ENCODE results near the gene UEVLD.

UEVLD gene

DNA sequence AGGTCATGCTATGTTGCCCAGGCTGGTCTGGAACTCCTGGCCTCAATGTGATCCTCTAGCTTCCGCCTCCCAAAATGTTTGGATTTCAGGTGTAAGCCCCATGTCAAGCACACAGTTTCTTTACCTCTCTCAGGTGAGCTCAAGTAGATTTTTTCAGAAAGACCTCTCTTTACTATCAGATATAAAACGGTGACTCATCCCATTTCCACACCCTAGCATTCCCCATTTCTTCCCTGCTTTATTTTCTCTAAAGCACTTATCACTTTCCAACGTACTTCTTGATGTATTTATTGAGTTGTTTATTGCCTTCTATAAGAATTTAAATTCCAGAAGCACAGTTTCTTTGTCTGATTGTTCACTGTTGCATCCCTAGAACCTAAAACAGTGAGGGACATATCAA lies 65.5 kb downstream of the UEVLD start:
- no peak overlapping the region for H3K4me2 ChIP-seq (ENCODE audit: low read length)
- H3K79me1 ChIP-seq (ENCODE audit: low read length): peaks cover 7% of the 10 kb centered on the region
- no peak overlapping the region for H3K23ac ChIP-seq (ENCODE audit: low read length)
- no peak overlapping the region for H4K91ac ChIP-seq (ENCODE audit: low read depth, low read length)
- no peak overlapping the region for H3K9ac ChIP-seq (ENCODE audit: low read length)
- no peak overlapping the region for H2AK5ac ChIP-seq (ENCODE audit: low read length)
- no peak overlapping the region for H4K12ac ChIP-seq (ENCODE audit: low read depth, low read length)
- peaks cover 2 to 8% of the 10 kb centered on the region in 2 experiments for H3K36me3 ChIP-seq (ENCODE audit: control insufficient read depth in 1 of 2, insufficient read depth in 2 of 2, low read length in 2 of 2)
- H3K14ac ChIP-seq (ENCODE audit: low read length): no peak overlapping the region
- no peak overlapping the region for H2BK5ac ChIP-seq (ENCODE audit: low read depth, low read length, poor library complexity)
- peaks cover 2% of the 10 kb centered on the region for H3K79me2 ChIP-seq (ENCODE audit: control insufficient read depth, insufficient read depth, low read length, poor library complexity)
- peak; percentile 1 to 29 for DNase-seq
- H3K9me3 ChIP-seq (ENCODE audit: insufficient read depth, low read depth, low read length): no peaks in the 10 kb centered on the region
- peaks cover 3 to 4% of the 10 kb centered on the region in 2 experiments for H3K4me1 ChIP-seq (ENCODE audit: control insufficient read depth in 1 of 2, insufficient read depth in 2 of 2, low read length in 2 of 2)
- no CpG with 5 or more reads among the region's 3 CpGs for WGBS (ENCODE audit: extremely low coverage, insufficient coverage, insufficient read length)
- no peaks in the 10 kb centered on the region for H3K27me3 ChIP-seq (ENCODE audit: insufficient read depth, low read length)
- no peak overlapping the region for H3K27ac ChIP-seq (ENCODE audit: low read depth, low read length)
- H2BK120ac ChIP-seq (ENCODE audit: insufficient read depth, low read length, poor library complexity): no peak overlapping the region
- no peak overlapping the region for H3K4ac ChIP-seq (ENCODE audit: low read depth, low read length)
- H3K18ac ChIP-seq (ENCODE audit: low read length): no peak overlapping the region
- no peak overlapping the region for H3K4me3 ChIP-seq (ENCODE audit: low read depth, low read length)
- no peak overlapping the region for H2BK12ac ChIP-seq (ENCODE audit: low read length)
- H4K8ac ChIP-seq (ENCODE audit: low read depth, low read length): no peak overlapping the region
- H2AFZ ChIP-seq (ENCODE audit: insufficient read depth, low read length, poor library complexity): no peak overlapping the region

DNA sequence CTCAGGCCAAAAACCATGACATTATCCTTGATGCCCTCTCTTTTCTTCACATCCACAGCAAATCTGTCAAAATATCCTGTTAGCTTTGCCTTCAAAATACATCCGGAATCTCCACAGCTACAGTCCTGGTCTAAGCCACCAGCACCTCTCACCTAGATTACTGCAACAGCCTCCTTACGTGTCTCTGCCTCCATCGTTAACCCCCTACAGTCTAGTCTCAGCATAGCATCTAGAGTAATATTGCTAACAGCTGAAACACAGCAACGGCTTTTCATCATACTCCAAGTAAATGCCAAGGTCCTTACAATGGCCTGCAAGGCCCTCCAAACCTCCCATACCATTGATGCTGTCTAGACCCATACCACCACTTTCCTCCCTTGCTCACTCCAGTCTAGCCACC lies 66.1 kb downstream of the UEVLD start:
- Histone ChIP-seq H3K9ac (ENCODE audit: low read length) (no peak overlapping the region), H3K14ac (ENCODE audit: low read length) (no peak overlapping the region), H3K4me1 (ENCODE audit: control insufficient read depth in 1 of 2, insufficient read depth in 2 of 2, low read length in 2 of 2) (peaks cover 3 to 4% of the 10 kb centered on the region in 2 experiments), H3K27ac (ENCODE audit: low read depth, low read length) (no peak overlapping the region), H3K27me3 (ENCODE audit: insufficient read depth, low read length) (no peaks in the 10 kb centered on the region), H2AK5ac (ENCODE audit: low read length) (no peak overlapping the region), H4K8ac (ENCODE audit: low read depth, low read length) (no peak overlapping the region), H3K18ac (ENCODE audit: low read length) (no peak overlapping the region), H2BK12ac (ENCODE audit: low read length) (no peak overlapping the region), H3K36me3 (ENCODE audit: control insufficient read depth in 1 of 2, insufficient read depth in 2 of 2, low read length in 2 of 2) (peaks cover 2 to 8% of the 10 kb centered on the region in 2 experiments), H3K79me1 (ENCODE audit: low read length) (peaks cover 7% of the 10 kb centered on the region), H4K91ac (ENCODE audit: low read depth, low read length) (no peak overlapping the region), H3K9me3 (ENCODE audit: insufficient read depth, low read depth, low read length) (no peaks in the 10 kb centered on the region), H3K4me3 (ENCODE audit: low read depth, low read length) (no peak overlapping the region), H3K23ac (ENCODE audit: low read length) (no peak overlapping the region), H3K4ac (ENCODE audit: low read depth, low read length) (no peak overlapping the region), H2AFZ (ENCODE audit: insufficient read depth, low read length, poor library complexity) (no peak overlapping the region), H2BK120ac (ENCODE audit: insufficient read depth, low read length, poor library complexity) (no peak overlapping the region), H3K4me2 (ENCODE audit: low read length) (no peak overlapping the region), H3K79me2 (ENCODE audit: control insufficient read depth, insufficient read depth, low read length, poor library complexity) (peaks cover 2% of the 10 kb centered on the region), H2BK5ac (ENCODE audit: low read depth, low read length, poor library complexity) (no peak overlapping the region), H4K12ac (ENCODE audit: low read depth, low read length) (no peak overlapping the region)
- DNase-seq: peak; percentile 67 to 73
- WGBS (ENCODE audit: extremely low coverage, insufficient coverage, insufficient read length): no CpG with 5 or more reads among the region's 4 CpGs

DNA sequence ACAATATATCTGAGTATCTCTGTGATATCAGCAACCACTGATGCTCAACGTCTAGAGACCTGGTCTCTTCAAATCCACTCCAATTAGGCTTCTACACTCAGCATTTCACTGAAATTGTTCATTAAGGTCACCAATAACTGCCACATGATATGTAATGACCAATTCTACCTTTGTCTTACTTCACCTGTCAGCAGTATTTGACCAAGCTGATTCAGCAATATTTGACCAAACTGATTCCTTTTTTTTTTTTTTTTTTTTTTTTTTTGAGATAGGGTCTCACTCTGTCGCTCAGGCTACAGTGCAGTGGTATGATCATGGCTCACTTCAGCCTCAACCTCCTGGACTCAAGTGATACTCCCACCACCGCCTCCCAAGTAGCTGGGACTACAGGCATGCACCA lies 67.4 kb downstream of the UEVLD start:
- no peak overlapping the region for H4K12ac ChIP-seq (ENCODE audit: low read depth, low read length)
- no peaks in the 10 kb centered on the region for H3K9me3 ChIP-seq (ENCODE audit: insufficient read depth, low read depth, low read length)
- H2AFZ ChIP-seq (ENCODE audit: insufficient read depth, low read length, poor library complexity): no peak overlapping the region
- DNase-seq: no peak
- H3K79me1 ChIP-seq (ENCODE audit: low read length): no peaks in the 10 kb centered on the region
- H3K14ac ChIP-seq (ENCODE audit: low read length): no peak overlapping the region
- H2AK5ac ChIP-seq (ENCODE audit: low read length): no peak overlapping the region
- H2BK120ac ChIP-seq (ENCODE audit: insufficient read depth, low read length, poor library complexity): no peak overlapping the region
- no peak overlapping the region for H2BK5ac ChIP-seq (ENCODE audit: low read depth, low read length, poor library complexity)
- no peak overlapping the region for H3K4me3 ChIP-seq (ENCODE audit: low read depth, low read length)
- H3K27ac ChIP-seq (ENCODE audit: low read depth, low read length): no peak overlapping the region
- H3K36me3 ChIP-seq (ENCODE audit: control insufficient read depth in 1 of 2, insufficient read depth in 2 of 2, low read length in 2 of 2): peaks cover 4 to 10% of the 10 kb centered on the region in 2 experiments
- no peak overlapping the region for H2BK12ac ChIP-seq (ENCODE audit: low read length)
- H3K4ac ChIP-seq (ENCODE audit: low read depth, low read length): no peak overlapping the region
- H3K4me1 ChIP-seq (ENCODE audit: control insufficient read depth in 1 of 2, insufficient read depth in 2 of 2, low read length in 2 of 2): peaks cover 3 to 4% of the 10 kb centered on the region in 2 experiments
- no peak overlapping the region for H3K23ac ChIP-seq (ENCODE audit: low read length)
- H3K9ac ChIP-seq (ENCODE audit: low read length): no peak overlapping the region
- no peaks in the 10 kb centered on the region for H3K27me3 ChIP-seq (ENCODE audit: insufficient read depth, low read length)
- no peak overlapping the region for H3K4me2 ChIP-seq (ENCODE audit: low read length)
- H4K8ac ChIP-seq (ENCODE audit: low read depth, low read length): no peak overlapping the region
- no peaks in the 10 kb centered on the region for H3K79me2 ChIP-seq (ENCODE audit: control insufficient read depth, insufficient read depth, low read length, poor library complexity)
- no peak overlapping the region for H3K18ac ChIP-seq (ENCODE audit: low read length)
- WGBS (ENCODE audit: extremely low coverage, insufficient coverage, insufficient read length): no CpG with 5 or more reads among the region's 3 CpGs
- H4K91ac ChIP-seq (ENCODE audit: low read depth, low read length): no peak overlapping the region

DNA sequence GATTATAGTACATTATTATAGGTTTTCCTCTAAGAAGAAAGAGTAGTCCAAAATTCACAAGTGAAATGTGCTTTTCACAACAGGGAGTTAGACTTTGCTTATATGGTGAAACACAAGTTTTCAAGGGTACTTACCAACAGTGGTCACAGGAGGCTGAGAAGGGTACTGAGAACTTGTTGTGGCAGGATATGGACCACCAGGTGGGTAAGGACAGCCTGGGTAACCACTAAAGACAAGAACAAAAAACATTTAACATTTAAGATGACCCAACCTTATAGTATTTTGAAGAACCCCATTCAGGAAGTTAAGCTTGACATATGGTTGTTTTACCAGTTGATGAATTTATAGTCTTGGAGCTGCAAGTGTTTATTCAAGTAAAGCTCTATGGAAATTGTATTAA lies 86.2 kb downstream of the UEVLD start:
- no peaks in the 10 kb centered on the region for H3K4me1 ChIP-seq (ENCODE audit: control insufficient read depth in 1 of 2, insufficient read depth in 2 of 2, low read length in 2 of 2)
- H3K18ac ChIP-seq (ENCODE audit: low read length): no peak overlapping the region
- peaks cover 13 to 20% of the 10 kb centered on the region in 2 experiments for H3K36me3 ChIP-seq (ENCODE audit: control insufficient read depth in 1 of 2, insufficient read depth in 2 of 2, low read length in 2 of 2)
- H3K14ac ChIP-seq (ENCODE audit: low read length): no peak overlapping the region
- no peaks in the 10 kb centered on the region for H3K27me3 ChIP-seq (ENCODE audit: insufficient read depth, low read length)
- no peak overlapping the region for H4K8ac ChIP-seq (ENCODE audit: low read depth, low read length)
- H3K79me1 ChIP-seq (ENCODE audit: low read length): no peaks in the 10 kb centered on the region
- H3K27ac ChIP-seq (ENCODE audit: low read depth, low read length): no peak overlapping the region
- H2BK12ac ChIP-seq (ENCODE audit: low read length): no peak overlapping the region
- H2AK5ac ChIP-seq (ENCODE audit: low read length): no peak overlapping the region
- H4K91ac ChIP-seq (ENCODE audit: low read depth, low read length): no peak overlapping the region
- H3K4me3 ChIP-seq (ENCODE audit: low read depth, low read length): no peak overlapping the region
- H3K4ac ChIP-seq (ENCODE audit: low read depth, low read length): no peak overlapping the region
- no peak overlapping the region for H3K23ac ChIP-seq (ENCODE audit: low read length)
- no peaks in the 10 kb centered on the region for H3K9me3 ChIP-seq (ENCODE audit: insufficient read depth, low read depth, low read length)
- no peak overlapping the region for H2AFZ ChIP-seq (ENCODE audit: insufficient read depth, low read length, poor library complexity)
- H2BK5ac ChIP-seq (ENCODE audit: low read depth, low read length, poor library complexity): no peak overlapping the region
- no peak overlapping the region for H4K12ac ChIP-seq (ENCODE audit: low read depth, low read length)
- DNase-seq: no peak
- H3K9ac ChIP-seq (ENCODE audit: low read length): no peak overlapping the region
- H3K79me2 ChIP-seq (ENCODE audit: control insufficient read depth, insufficient read depth, low read length, poor library complexity): no peaks in the 10 kb centered on the region
- H2BK120ac ChIP-seq (ENCODE audit: insufficient read depth, low read length, poor library complexity): no peak overlapping the region
- H3K4me2 ChIP-seq (ENCODE audit: low read length): no peak overlapping the region
